IMR-90 (cell line): ENCODE measurements around the gene KDELR3. TPM values are rescaled to one million over a fixed set of nuclear protein-coding genes. Genes with fewer than 3 reads are reported as not detected.

Experiments
- ATAC-seq: fragments of 200-7000 bp; cut with Tn5 transposase; 2 replicates; pipeline ENCODE4 v1.9.1; 2020; ENCODE audit warnings: low read depth, mild to moderate bottlenecking, moderate library complexity
- BruUV-seq: library from RNA; stranded (reverse); fragments of 400-500 nt; replicated peaks from 2 replicates; lab custom pipeline; 2021; lab: Mats Ljungman, UMichigan
- CTCF ChIA-PET: fragments of 300-600 bp; formaldehyde crosslinking; extraction: SDS; loops from one replicate; lab custom pipeline; 2021; ENCODE audit warnings: antibody characterized with exemption; lab: Yijun Ruan, JAX
- POLR2A ChIA-PET: fragments of 300-600 bp; sonication (Branson Sonifier 250); formaldehyde crosslinking; loops from one replicate; lab custom pipeline; 2022; ENCODE audit warnings: antibody characterized with exemption; ENCODE audit not compliant: unreplicated experiment; lab: Charles Lee
- DNase-seq: peaks from one replicate; pipeline ENCODE4 v3.0.0; 2013
- H2AFZ ChIP-seq: replicated peaks from 2 replicates; pipeline ENCODE3; 2013; ENCODE audit warnings: low read length, mild to moderate bottlenecking; ENCODE audit not compliant: poor library complexity
- H2AK5ac ChIP-seq: 2 replicates; pipeline ENCODE4 v1.6.1; 2013; ENCODE audit warnings: low read depth, low read length, inconsistent platforms
- H2AK9ac ChIP-seq: replicated peaks from 2 replicates; pipeline ENCODE3; 2013; ENCODE audit warnings: mild to moderate bottlenecking, low read depth, low read length, moderate library complexity; ENCODE audit not compliant: poor library complexity
- H2BK120ac ChIP-seq: 2 replicates; pipeline ENCODE4 v1.6.1; 2013; ENCODE audit warnings: low read depth, low read length, inconsistent platforms
- H2BK15ac ChIP-seq: 3 replicates; pipeline ENCODE4 v1.6.1; 2013; ENCODE audit warnings: low read depth, low read length, inconsistent platforms
- H2BK20ac ChIP-seq: 2 replicates; pipeline ENCODE4 v1.6.1; 2013; ENCODE audit warnings: low read depth, mild to moderate bottlenecking, inconsistent platforms, low read length, moderate library complexity
- H2BK5ac ChIP-seq: 2 replicates; pipeline ENCODE4 v1.6.1; 2013; ENCODE audit warnings: mild to moderate bottlenecking, low read depth, low read length, inconsistent platforms; ENCODE audit not compliant: poor library complexity, severe bottlenecking
- H3K14ac ChIP-seq: replicated peaks from 2 replicates; pipeline ENCODE4 v1.6.1; 2013; ENCODE audit warnings: low read depth, low read length, inconsistent platforms
- H3K18ac ChIP-seq: 2 replicates; pipeline ENCODE4 v1.6.1; 2013; ENCODE audit warnings: low read depth, low read length, control low read depth
- H3K23ac ChIP-seq: 2 replicates; pipeline ENCODE4 v1.6.1; 2013; ENCODE audit warnings: low read depth, low read length, inconsistent platforms
- H3K27ac ChIP-seq: 2 replicates; pipeline ENCODE4 v1.5.1; 2013; ENCODE audit warnings: mild to moderate bottlenecking, control low read depth, low read length; ENCODE audit not compliant: insufficient read depth
- H3K27me3 ChIP-seq: 2 replicates; pipeline ENCODE4 v1.6.1; 2013; ENCODE audit warnings: low read length; ENCODE audit not compliant: control insufficient read depth, insufficient read depth
- H3K36me3 ChIP-seq: 2 replicates; pipeline ENCODE4 v1.6.1; 2013; ENCODE audit warnings: low read length, mixed read lengths; ENCODE audit not compliant: control insufficient read depth, insufficient read depth
- H3K4ac ChIP-seq: 2 replicates; pipeline ENCODE4 v1.6.1; 2013; ENCODE audit warnings: low read depth, low read length, inconsistent platforms
- H3K4me1 ChIP-seq: 2 replicates; pipeline ENCODE4 v1.6.1; 2013; ENCODE audit warnings: low read length, mixed read lengths; ENCODE audit not compliant: control insufficient read depth, insufficient read depth
- H3K4me2 ChIP-seq: 2 replicates; pipeline ENCODE4 v1.6.1; 2013; ENCODE audit warnings: low read depth, mild to moderate bottlenecking, control low read depth, low read length, moderate library complexity
- H3K4me3 ChIP-seq: 2 replicates; pipeline ENCODE4 v1.5.1; 2013; ENCODE audit warnings: low read depth, mild to moderate bottlenecking, control low read depth, low read length, moderate library complexity; ENCODE audit not compliant: insufficient read depth
- H3K56ac ChIP-seq: 2 replicates; pipeline ENCODE4 v1.6.1; 2013; ENCODE audit warnings: low read length, inconsistent platforms; ENCODE audit not compliant: insufficient read depth; ENCODE audit errors: extremely low read depth
- H3K79me1 ChIP-seq, 2 experiments: 2 replicates each; pipeline ENCODE4 v1.6.1; 2013; ENCODE audit warnings: low read length in 2 of 2, inconsistent platforms in 1 of 2, low read depth in 1 of 2
- H3K9ac ChIP-seq: 2 replicates; pipeline ENCODE4 v1.6.1; 2013; ENCODE audit warnings: low read depth, low read length, control low read depth
- H3K9me1 ChIP-seq: 2 replicates; pipeline ENCODE4 v1.6.1; 2013; ENCODE audit warnings: low read length, inconsistent platforms; ENCODE audit not compliant: insufficient read depth
- H3K9me3 ChIP-seq: 2 replicates; pipeline ENCODE4 v1.6.1; 2013; ENCODE audit warnings: low read length; ENCODE audit not compliant: control insufficient read depth, insufficient read depth
- H4K20me1 ChIP-seq: 2 replicates; pipeline ENCODE4 v1.6.1; 2013; ENCODE audit warnings: low read length, inconsistent platforms; ENCODE audit not compliant: insufficient read depth
- H4K5ac ChIP-seq: 2 replicates; pipeline ENCODE4 v1.6.1; 2013; ENCODE audit warnings: mild to moderate bottlenecking, low read depth, low read length, control low read depth
- H4K8ac ChIP-seq, 2 experiments: 2 replicates each; pipeline ENCODE4 v1.6.1; 2013; ENCODE audit warnings: low read depth in 2 of 2, low read length in 2 of 2, control low read depth in 1 of 2, inconsistent platforms in 1 of 2
- H4K91ac ChIP-seq: 2 replicates; pipeline ENCODE4 v1.6.1; 2013; ENCODE audit warnings: low read depth, low read length, inconsistent platforms; ENCODE audit not compliant: insufficient read depth
- BHLHE40 ChIP-seq: fragments of 150-350 bp; IDR thresholded peaks from 2 replicates; pipeline ENCODE4 v1.6.1; 2016; ENCODE audit warnings: mild to moderate bottlenecking, low read depth, low read length
- CEBPB ChIP-seq: IDR thresholded peaks from 2 replicates; pipeline ENCODE4 v1.6.1; 2012; ENCODE audit warnings: low read depth, low read length, improper control_type of control experiment
- CHD1 ChIP-seq: IDR thresholded peaks from 2 replicates; pipeline ENCODE4 v1.6.1; 2012; ENCODE audit warnings: low read depth, low read length, improper control_type of control experiment
- FOS ChIP-seq: fragments of 150-350 bp; IDR thresholded peaks from 2 replicates; pipeline ENCODE4 v1.6.1; 2016; ENCODE audit warnings: low read depth, low read length
- MAFK ChIP-seq: IDR thresholded peaks from 2 replicates; pipeline ENCODE4 v1.6.1; 2012; ENCODE audit warnings: low read depth, low read length, improper control_type of control experiment
- MAZ ChIP-seq: IDR thresholded peaks from 2 replicates; pipeline ENCODE4 v1.6.1; 2012; ENCODE audit warnings: low read depth, mild to moderate bottlenecking, low read length, improper control_type of control experiment, moderate library complexity, borderline replicate concordance
- MXI1 ChIP-seq: IDR thresholded peaks from 2 replicates; pipeline ENCODE4 v1.6.1; 2012; ENCODE audit warnings: low read depth, mild to moderate bottlenecking, low read length, moderate library complexity, borderline replicate concordance
- NFE2L2 ChIP-seq: fragments of 150-350 bp; IDR thresholded peaks from 2 replicates; pipeline ENCODE4 v1.6.1; 2016; ENCODE audit warnings: low read depth, mild to moderate bottlenecking, low read length
- POLR2A ChIP-seq: IDR thresholded peaks from 2 replicates; pipeline ENCODE4 v1.6.1; 2012; ENCODE audit warnings: mild to moderate bottlenecking, low read depth, low read length
- RAD21 ChIP-seq: IDR thresholded peaks from 2 replicates; pipeline ENCODE4 v1.6.1; 2012; ENCODE audit warnings: low read length, improper control_type of control experiment
- RCOR1 ChIP-seq: IDR thresholded peaks from 2 replicates; pipeline ENCODE4 v1.6.1; 2012; ENCODE audit warnings: mild to moderate bottlenecking, low read length, improper control_type of control experiment; ENCODE audit not compliant: insufficient replicate concordance
- RFX5 ChIP-seq: IDR thresholded peaks from 2 replicates; pipeline ENCODE4 v1.8.0; 2012; ENCODE audit warnings: low read depth, mild to moderate bottlenecking, low read length, moderate library complexity
- SMC3 ChIP-seq: fragments of 150-350 bp; IDR thresholded peaks from 2 replicates; pipeline ENCODE4 v1.6.1; 2016; ENCODE audit warnings: low read depth, mild to moderate bottlenecking, antibody characterized with exemption, low read length, moderate library complexity
- WGBS, 2 experiments: methylation state at CpG; one replicate each; pipeline versions ENCODE4 v1.1.5 to v1.1.7; 2013; ENCODE audit warnings: missing lambda C conversion rate in 2 of 2; ENCODE audit not compliant: insufficient read length in 1 of 2; ENCODE audit errors: extremely low coverage in 2 of 2; 5-methylcytosine and 5-hydroxymethylcytosine counted together
- dilution Hi-C: fragments of 300-500 bp; cut with HindIII; formaldehyde crosslinking; loops from one replicate; pipeline ENCODE4 v1.14.3; 2018; ENCODE audit warnings: low sequenced_read_pairs; ENCODE audit not compliant: unreplicated experiment
- in situ Hi-C: fragments of 300-500 bp; cut with MboI; formaldehyde crosslinking; loops from 3 replicates; pipeline ENCODE4 v1.14.3; 2019; ENCODE audit warnings: low sequenced_read_pairs, inconsistent platforms, mixed read lengths
- intact Hi-C: fragments of 100-400 bp; cut with micrococcal nuclease; formaldehyde crosslinking; loops from 2 replicates; pipeline ENCODE4 v1.10.0; 2022
- polyA plus RNA-seq, 3 experiments: library from polyadenylated mRNA; depleted of rRNA; stranded (reverse); fragments of >200 nt; gene quantifications; 2 replicates each; pipeline ENCODE4 v1.2.3, GENCODE V29; 2012; ENCODE audit warnings: low replicate concordance in 1 of 3
- total RNA-seq: library from RNA; depleted of rRNA; stranded (reverse); fragments of >200 nt; gene quantifications from 2 replicates; pipeline ENCODE4 v1.2.3, GENCODE V29; 2012
- TF ChIP-seq, protein P1 (sequence below): conservative IDR thresholded peaks from 2 replicates; pipeline ENCODE4 v1.5.1; 2012; ENCODE audit warnings: mild to moderate bottlenecking, low read depth, low read length, improper control_type of control experiment
- TF ChIP-seq, protein P2 (sequence below): fragments of 150-350 bp; IDR thresholded peaks from 2 replicates; pipeline ENCODE4 v1.6.1; 2016; ENCODE audit warnings: low read depth, mild to moderate bottlenecking, low read length, moderate library complexity, borderline replicate concordance
- TF ChIP-seq, protein P3 (sequence below): fragments of 150-350 bp; IDR thresholded peaks from 2 replicates; pipeline ENCODE4 v1.6.1; 2017; ENCODE audit warnings: mild to moderate bottlenecking, antibody characterized with exemption, low read length, low read depth

KDELR3 gene
- total and polyA plus RNA-seq, 2 of the 4 experiments (the other 2 are of a cell fraction) = 129 to 224 TPM

- 1% methylated on average over 38 of the region's 67 CpGs; no CpG with 5 or more reads in 1 of the 2 experiments for WGBS, 2 experiments
- no peak overlapping the region for H3K14ac ChIP-seq
- no peaks in the 10 kb centered on the region; the same call in 1 of the 2 replicates for H3K9me3 ChIP-seq
- H4K91ac ChIP-seq = no peak overlapping the region
- no peak overlapping the region for H2BK20ac ChIP-seq
- in situ Hi-C loops (no loop called here), dilution Hi-C loops (no loop called here), intact Hi-C loops (no loop called here)
- no peak overlapping the region for H4K8ac ChIP-seq
- TF ChIP-seq RFX5 (no peak), SMC3 (no peak), CEBPB (no peak), MXI1 (no peak), BHLHE40 (no peak), POLR2A (no peak), RAD21 (no peak), RCOR1 (no peak), MAZ (no peak), FOS (no peak), NFE2L2 (no peak), MAFK (no peak), CHD1 (no peak)
- TF ChIP-seq, protein P1, sequence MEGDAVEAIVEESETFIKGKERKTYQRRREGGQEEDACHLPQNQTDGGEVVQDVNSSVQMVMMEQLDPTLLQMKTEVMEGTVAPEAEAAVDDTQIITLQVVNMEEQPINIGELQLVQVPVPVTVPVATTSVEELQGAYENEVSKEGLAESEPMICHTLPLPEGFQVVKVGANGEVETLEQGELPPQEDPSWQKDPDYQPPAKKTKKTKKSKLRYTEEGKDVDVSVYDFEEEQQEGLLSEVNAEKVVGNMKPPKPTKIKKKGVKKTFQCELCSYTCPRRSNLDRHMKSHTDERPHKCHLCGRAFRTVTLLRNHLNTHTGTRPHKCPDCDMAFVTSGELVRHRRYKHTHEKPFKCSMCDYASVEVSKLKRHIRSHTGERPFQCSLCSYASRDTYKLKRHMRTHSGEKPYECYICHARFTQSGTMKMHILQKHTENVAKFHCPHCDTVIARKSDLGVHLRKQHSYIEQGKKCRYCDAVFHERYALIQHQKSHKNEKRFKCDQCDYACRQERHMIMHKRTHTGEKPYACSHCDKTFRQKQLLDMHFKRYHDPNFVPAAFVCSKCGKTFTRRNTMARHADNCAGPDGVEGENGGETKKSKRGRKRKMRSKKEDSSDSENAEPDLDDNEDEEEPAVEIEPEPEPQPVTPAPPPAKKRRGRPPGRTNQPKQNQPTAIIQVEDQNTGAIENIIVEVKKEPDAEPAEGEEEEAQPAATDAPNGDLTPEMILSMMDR = no peak
- TF ChIP-seq, protein P2, sequence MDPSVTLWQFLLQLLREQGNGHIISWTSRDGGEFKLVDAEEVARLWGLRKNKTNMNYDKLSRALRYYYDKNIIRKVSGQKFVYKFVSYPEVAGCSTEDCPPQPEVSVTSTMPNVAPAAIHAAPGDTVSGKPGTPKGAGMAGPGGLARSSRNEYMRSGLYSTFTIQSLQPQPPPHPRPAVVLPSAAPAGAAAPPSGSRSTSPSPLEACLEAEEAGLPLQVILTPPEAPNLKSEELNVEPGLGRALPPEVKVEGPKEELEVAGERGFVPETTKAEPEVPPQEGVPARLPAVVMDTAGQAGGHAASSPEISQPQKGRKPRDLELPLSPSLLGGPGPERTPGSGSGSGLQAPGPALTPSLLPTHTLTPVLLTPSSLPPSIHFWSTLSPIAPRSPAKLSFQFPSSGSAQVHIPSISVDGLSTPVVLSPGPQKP = no peak
- TF ChIP-seq, protein P3, sequence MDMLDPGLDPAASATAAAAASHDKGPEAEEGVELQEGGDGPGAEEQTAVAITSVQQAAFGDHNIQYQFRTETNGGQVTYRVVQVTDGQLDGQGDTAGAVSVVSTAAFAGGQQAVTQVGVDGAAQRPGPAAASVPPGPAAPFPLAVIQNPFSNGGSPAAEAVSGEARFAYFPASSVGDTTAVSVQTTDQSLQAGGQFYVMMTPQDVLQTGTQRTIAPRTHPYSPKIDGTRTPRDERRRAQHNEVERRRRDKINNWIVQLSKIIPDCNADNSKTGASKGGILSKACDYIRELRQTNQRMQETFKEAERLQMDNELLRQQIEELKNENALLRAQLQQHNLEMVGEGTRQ = no peak
- no peak overlapping the region for H2BK5ac ChIP-seq
- no peak overlapping the region for H2BK120ac ChIP-seq
- no peaks in the 10 kb centered on the region for H3K9me1 ChIP-seq
- H3K27ac ChIP-seq = no peak overlapping the region
- H2AK5ac ChIP-seq = no peak overlapping the region
- DNase-seq = no peak
- no peak overlapping the region for H3K23ac ChIP-seq
- H4K20me1 ChIP-seq = no peaks in the 10 kb centered on the region
- H3K9ac ChIP-seq = no peak overlapping the region
- ChIA-PET CTCF (no interaction called here), POLR2A (no interaction called here)
- no peak overlapping the region for H2BK15ac ChIP-seq
- no peak overlapping the region; the same call in 1 of the 2 replicates for H3K4me2 ChIP-seq
- H3K56ac ChIP-seq = no peak overlapping the region
- H4K5ac ChIP-seq = no peak overlapping the region
- H3K36me3 ChIP-seq = no peaks in the 10 kb centered on the region
- no TSS peak for BruUV-seq
- ATAC-seq = no peak
- no peak overlapping the region for H2AK9ac ChIP-seq
- H3K4me1 ChIP-seq = no peaks in the 10 kb centered on the region; the same call in 1 of the 2 replicates
- no peak overlapping the region for H3K18ac ChIP-seq
- H2AFZ ChIP-seq = peak overlapping the region; percentile 67
- no peaks in the 10 kb centered on the region for H3K79me1 ChIP-seq
- peaks cover 92% of the 10 kb centered on the region for H3K27me3 ChIP-seq
- H3K4me3 ChIP-seq = peak overlapping the region; percentile 8; the same call in 1 of the 2 replicates
- H3K4ac ChIP-seq = no peak overlapping the region
Observed at GRCh38 chr22:38454353-38455075, 13.4 kb upstream of the KDELR3 start.
